Keratinocyte (primary cell): Measurements from ENCODE around the gene PIGN.

Experiments used
- EZH2 ChIP-seq: IDR thresholded peaks from one replicate; pipeline ENCODE4 v1.6.1; 2012; ENCODE audit warnings: inconsistent platforms, mild to moderate bottlenecking, low read length, moderate library complexity
- TF ChIP-seq, protein P1 (sequence below), 3 experiments: IDR thresholded peaks in 1 of 3; conservative IDR thresholded peaks in 1 of 3; optimal IDR thresholded peaks in 1 of 3; 2 replicates in 2 of 3; 3 replicates in 1 of 3; pipeline versions ENCODE3 to v1.5.1; 2011; ENCODE audit warnings: low read length in 3 of 3, mild to moderate bottlenecking in 3 of 3, moderate library complexity in 2 of 3, control low read depth in 1 of 3, inconsistent platforms in 1 of 3; ENCODE audit not compliant: insufficient read depth in 2 of 3; ENCODE audit errors: extremely low read depth in 1 of 3

DNA sequence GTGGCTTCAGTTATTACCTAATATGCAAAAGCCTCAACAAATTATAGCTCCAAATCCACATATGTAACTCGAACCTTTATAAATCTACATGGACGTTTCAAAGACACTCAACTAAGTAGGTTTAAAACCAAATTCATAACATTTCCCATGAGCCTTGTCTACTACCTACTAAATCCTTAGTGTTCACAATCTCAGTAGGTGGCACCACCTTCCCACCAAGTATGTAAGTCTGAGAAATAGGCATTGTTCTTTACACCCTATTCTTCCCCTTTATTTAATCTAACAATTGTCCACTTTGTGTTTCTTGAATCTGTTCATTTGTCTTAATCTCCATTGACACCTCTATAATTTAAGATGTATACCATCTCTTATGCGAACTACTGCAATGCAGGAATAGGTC is 4.6 kb downstream of the PIGN start:
- TF ChIP-seq, protein P1, sequence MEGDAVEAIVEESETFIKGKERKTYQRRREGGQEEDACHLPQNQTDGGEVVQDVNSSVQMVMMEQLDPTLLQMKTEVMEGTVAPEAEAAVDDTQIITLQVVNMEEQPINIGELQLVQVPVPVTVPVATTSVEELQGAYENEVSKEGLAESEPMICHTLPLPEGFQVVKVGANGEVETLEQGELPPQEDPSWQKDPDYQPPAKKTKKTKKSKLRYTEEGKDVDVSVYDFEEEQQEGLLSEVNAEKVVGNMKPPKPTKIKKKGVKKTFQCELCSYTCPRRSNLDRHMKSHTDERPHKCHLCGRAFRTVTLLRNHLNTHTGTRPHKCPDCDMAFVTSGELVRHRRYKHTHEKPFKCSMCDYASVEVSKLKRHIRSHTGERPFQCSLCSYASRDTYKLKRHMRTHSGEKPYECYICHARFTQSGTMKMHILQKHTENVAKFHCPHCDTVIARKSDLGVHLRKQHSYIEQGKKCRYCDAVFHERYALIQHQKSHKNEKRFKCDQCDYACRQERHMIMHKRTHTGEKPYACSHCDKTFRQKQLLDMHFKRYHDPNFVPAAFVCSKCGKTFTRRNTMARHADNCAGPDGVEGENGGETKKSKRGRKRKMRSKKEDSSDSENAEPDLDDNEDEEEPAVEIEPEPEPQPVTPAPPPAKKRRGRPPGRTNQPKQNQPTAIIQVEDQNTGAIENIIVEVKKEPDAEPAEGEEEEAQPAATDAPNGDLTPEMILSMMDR (optimal IDR thresholded peaks at IDR 0.05 in 1 of 3, IDR thresholded peaks at IDR 0.05 in 1 of 3, conservative IDR thresholded peaks at IDR 0.05 in 1 of 3; ENCODE audit: extremely low read depth in 1 of 3, insufficient read depth in 2 of 3, low read length in 3 of 3): no peak
- TF ChIP-seq EZH2: no peak
